GM13977 (cell line): ENCODE measurements around the gene TNFRSF1A.
"Not testable (repeated sequence)": the region's sequence is repeated elsewhere in the genome, so short reads cannot be mapped to it uniquely, and the experiment has no call there.

Experiments
- DNase-seq: peaks from one replicate; pipeline ENCODE4 v3.0.0; 2012; ENCODE audit warnings: low spot score
- CTCF ChIP-seq: IDR thresholded peaks from 2 replicates; pipeline ENCODE4 v1.5.1; 2012; ENCODE audit warnings: mild to moderate bottlenecking, control low read depth; ENCODE audit not compliant: insufficient read depth; ENCODE audit errors: extremely low read depth, missing control alignments
- in situ Hi-C: fragments of 300-500 bp; cut with MboI; formaldehyde crosslinking; loops from one replicate; pipeline ENCODE4 v1.12.0; 2022; ENCODE audit warnings: low sequenced_read_pairs, low pct_unique_long_range_greater_than_20kb, mixed read lengths, inconsistent platforms; ENCODE audit not compliant: unreplicated experiment

The TNFRSF1A gene

GRCh38 chr12:6295094-6295811, 46.6 kb downstream of the TNFRSF1A start:
- no peak for DNase-seq
- TF ChIP-seq CTCF = no peak
- in situ Hi-C loops = no loop called here

GRCh38 chr12:6294156-6295093, 47.5 kb downstream of the TNFRSF1A start:
- in situ Hi-C loops = no loop called here
- no peak for TF ChIP-seq CTCF
- DNase-seq = no peak

GRCh38 chr12:6292606-6293005, 49.3 kb downstream of the TNFRSF1A start:
- TF ChIP-seq CTCF = no peak
- in situ Hi-C loops = no loop called here

GRCh38 chr12:6289906-6290305, 52.0 kb downstream of the TNFRSF1A start:
- DNase-seq = not testable (repeated sequence)
- in situ Hi-C loops = loop anchor here (5.0 to 10.0 kb wide), 2 partner anchors 95 to 213 kb away; no protein-coding TSS in a partner anchor

More at GRCh38 chr12:6292606-6293005, 49.3 kb downstream of the TNFRSF1A start:
- DNase-seq = no peak

GRCh38 chr12:6289081-6289480, 52.8 kb downstream of the TNFRSF1A start:
- not testable (repeated sequence) for DNase-seq
- in situ Hi-C loops = loop anchor here (5.0 to 10.0 kb wide), 2 partner anchors 94 to 212 kb away; no protein-coding TSS in a partner anchor

- no peak for DNase-seq
- in situ Hi-C loops = loop anchor here (5.0 to 10.0 kb wide), 2 partner anchors 93 to 211 kb away; no protein-coding TSS in a partner anchor
- no peak for TF ChIP-seq CTCF
These were observed 53.6 kb downstream of the TNFRSF1A start for GRCh38 chr12:6288235-6288634.

GRCh38 chr12:6285532-6286306, 56.2 kb downstream of the TNFRSF1A start:
- in situ Hi-C loops = loop anchor here (5.0 to 10.0 kb wide), 2 partner anchors 91 to 208 kb away; no protein-coding TSS in a partner anchor
- no peak for DNase-seq
- TF ChIP-seq CTCF = no peak
